AG04450 (cell line): ENCODE measurements around the gene PNLDC1. TPM values are rescaled to one million over a fixed set of nuclear protein-coding genes. Genes with fewer than 3 reads are reported as not detected.
"Not testable (repeated sequence)": the region's sequence is repeated elsewhere in the genome, so short reads cannot be mapped to it uniquely, and the experiment has no call there.

Experiments used
- CTCF ChIA-PET: fragments of 300-600, 350-600 bp; formaldehyde crosslinking; extraction: SDS; loops from one replicate; lab custom pipeline; 2022; ENCODE audit warnings: antibody characterized with exemption, inconsistent platforms; lab: Charles Lee
- POLR2A ChIA-PET: fragments of 350-600 bp; formaldehyde crosslinking; extraction: SDS; loops from one replicate; lab custom pipeline; 2021; ENCODE audit warnings: antibody characterized with exemption, inconsistent platforms; lab: Yijun Ruan, JAX
- DNase-seq: peaks from one replicate; pipeline ENCODE4 v3.0.0-alpha.2; 2011; ENCODE audit warnings: low read depth, low spot score
- H3K27ac ChIP-seq: one replicate; pipeline ENCODE4 v1.5.1; 2012; ENCODE audit warnings: low read depth, low read length, control low read depth
- H3K27me3 ChIP-seq: one replicate; pipeline ENCODE4 v1.6.0; 2012; ENCODE audit warnings: low read length; ENCODE audit not compliant: control insufficient read depth, insufficient read depth
- H3K4me3 ChIP-seq: 2 replicates; pipeline ENCODE4 v1.5.1; 2011; ENCODE audit warnings: mild to moderate bottlenecking, low read depth, low read length, control low read depth
- H3K9me3 ChIP-seq: 2 replicates; pipeline ENCODE4 v1.5.1; 2012; ENCODE audit warnings: low read length; ENCODE audit not compliant: control insufficient read depth, insufficient read depth
- polyA plus RNA-seq: library from polyadenylated mRNA; depleted of rRNA; stranded (reverse); fragments of >200 nt; gene quantifications from 2 replicates; pipeline ENCODE4 v1.2.3, GENCODE V29; 2011
- TF ChIP-seq, protein P1 (sequence below): IDR thresholded peaks from 2 replicates; pipeline ENCODE4 v1.5.1; 2011; ENCODE audit warnings: low read depth, low read length, control low read depth, inconsistent platforms

The PNLDC1 gene
- polyA plus RNA-seq, 1 experiment = 0.19 TPM

GRCh38 chr6:159819098-159819497 is 19.0 kb downstream of the PNLDC1 start:
- DNase-seq = no peak
- TF ChIP-seq, protein P1, sequence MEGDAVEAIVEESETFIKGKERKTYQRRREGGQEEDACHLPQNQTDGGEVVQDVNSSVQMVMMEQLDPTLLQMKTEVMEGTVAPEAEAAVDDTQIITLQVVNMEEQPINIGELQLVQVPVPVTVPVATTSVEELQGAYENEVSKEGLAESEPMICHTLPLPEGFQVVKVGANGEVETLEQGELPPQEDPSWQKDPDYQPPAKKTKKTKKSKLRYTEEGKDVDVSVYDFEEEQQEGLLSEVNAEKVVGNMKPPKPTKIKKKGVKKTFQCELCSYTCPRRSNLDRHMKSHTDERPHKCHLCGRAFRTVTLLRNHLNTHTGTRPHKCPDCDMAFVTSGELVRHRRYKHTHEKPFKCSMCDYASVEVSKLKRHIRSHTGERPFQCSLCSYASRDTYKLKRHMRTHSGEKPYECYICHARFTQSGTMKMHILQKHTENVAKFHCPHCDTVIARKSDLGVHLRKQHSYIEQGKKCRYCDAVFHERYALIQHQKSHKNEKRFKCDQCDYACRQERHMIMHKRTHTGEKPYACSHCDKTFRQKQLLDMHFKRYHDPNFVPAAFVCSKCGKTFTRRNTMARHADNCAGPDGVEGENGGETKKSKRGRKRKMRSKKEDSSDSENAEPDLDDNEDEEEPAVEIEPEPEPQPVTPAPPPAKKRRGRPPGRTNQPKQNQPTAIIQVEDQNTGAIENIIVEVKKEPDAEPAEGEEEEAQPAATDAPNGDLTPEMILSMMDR = no peak
- no peaks in the 10 kb centered on the region; the same call in 1 of the 2 replicates for H3K9me3 ChIP-seq
- CTCF ChIA-PET = no interaction called here
- no peak overlapping the region for H3K4me3 ChIP-seq
- POLR2A ChIA-PET = no interaction called here
- no peak overlapping the region for H3K27ac ChIP-seq
- peaks cover 17% of the 10 kb centered on the region for H3K27me3 ChIP-seq

- Histone ChIP-seq H3K4me3 (no peak overlapping the region), H3K9me3 (no peaks in the 10 kb centered on the region; the same call in 1 of the 2 replicates), H3K27ac (no peak overlapping the region), H3K27me3 (peaks cover 20% of the 10 kb centered on the region)
- CTCF ChIA-PET = no interaction called here
- DNase-seq = no peak
- TF ChIP-seq, protein P1 = no peak
- POLR2A ChIA-PET = no interaction called here
These were observed 20.0 kb downstream of the PNLDC1 start for GRCh38 chr6:159819932-159820640.

- DNase-seq = no peak
- TF ChIP-seq, protein P1 = no peak
- H3K4me3 ChIP-seq = no peak overlapping the region
- H3K27me3 ChIP-seq = peaks cover 20% of the 10 kb centered on the region
- no peak overlapping the region for H3K27ac ChIP-seq
- POLR2A ChIA-PET = no interaction called here
- CTCF ChIA-PET = no interaction called here
- H3K9me3 ChIP-seq = peaks cover 3% of the 10 kb centered on the region; the same call in 1 of the 2 replicates
These were observed 21.0 kb downstream of the PNLDC1 start for GRCh38 chr6:159821122-159821521.

- Histone ChIP-seq H3K27ac (no peak overlapping the region), H3K4me3 (no peak overlapping the region), H3K27me3 (peaks cover 20% of the 10 kb centered on the region), H3K9me3 (peaks cover 5% of the 10 kb centered on the region; the same call in 1 of the 2 replicates)
- DNase-seq = no peak
- TF ChIP-seq, protein P1 = no peak
- CTCF ChIA-PET = no interaction called here
- POLR2A ChIA-PET = no interaction called here
These were observed 21.6 kb downstream of the PNLDC1 start for GRCh38 chr6:159821726-159822125.

- Histone ChIP-seq H3K4me3 (no peak overlapping the region), H3K27me3 (peaks cover 14% of the 10 kb centered on the region), H3K9me3 (peaks cover 5% of the 10 kb centered on the region; the same call in 1 of the 2 replicates), H3K27ac (no peak overlapping the region)
- TF ChIP-seq, protein P1 = no peak
- POLR2A ChIA-PET = no interaction called here
- DNase-seq = no peak
- CTCF ChIA-PET = interaction anchor here (0.5 kb wide), 1 partner anchor 104 kb away, joined by 3 read pairs; no protein-coding TSS in a partner anchor
These were observed 23.9 kb downstream of the PNLDC1 start for GRCh38 chr6:159823953-159824352.

DNA sequence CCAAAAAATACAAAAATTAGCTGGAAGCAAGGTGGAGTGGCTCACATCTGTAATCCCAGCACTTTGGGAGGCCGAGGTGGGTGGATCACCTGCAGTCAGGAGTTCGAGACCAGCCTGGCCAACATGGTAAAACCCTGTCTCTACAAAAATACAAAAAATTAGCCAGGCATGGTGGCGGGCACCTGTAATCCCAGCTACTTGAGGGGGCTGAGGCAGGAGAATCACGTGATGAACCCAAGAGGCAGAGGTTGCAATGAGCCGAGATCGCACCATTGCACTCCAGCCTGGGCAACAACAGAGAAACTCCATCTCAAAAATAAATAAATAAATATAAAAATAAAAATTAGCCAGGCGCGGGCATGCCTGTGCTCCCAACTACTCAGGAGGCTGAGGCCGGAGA is 24.6 kb downstream of the PNLDC1 start:
- H3K27ac ChIP-seq, H3K4me3 ChIP-seq, POLR2A ChIA-PET, DNase-seq, H3K9me3 ChIP-seq: not testable (repeated sequence)
- peaks cover 13% of the 10 kb centered on the region for H3K27me3 ChIP-seq
- CTCF ChIA-PET = interaction anchor here (0.5 kb wide), 1 partner anchor 104 kb away, joined by 3 read pairs; no protein-coding TSS in a partner anchor
